ENCODE measurements around the gene C1QTNF5. TPM values are rescaled to one million over a fixed set of nuclear protein-coding genes. Genes with fewer than 3 reads are reported as not detected.
"Not testable (repeated sequence)": the region's sequence is repeated elsewhere in the genome, so short reads cannot be mapped to it uniquely, and the experiment has no call there.

Gene C1QTNF5
- total RNA-seq, 2 donors from 2014 or later, result 0.62 to 0.66 TPM

GRCh38 chr11:119384332-119384731 is 43.6 kb upstream of the C1QTNF5 start:
- Histone ChIP-seq H3K36me3 (ENCODE audit: control insufficient read depth, insufficient read depth, low read length) (no peaks in the 10 kb centered on the region), H3K4me3 (ENCODE audit: low read length) (no peak overlapping the region), H3K27ac (ENCODE audit: low read depth, low read length) (no peak overlapping the region), H3K27me3 (ENCODE audit: control insufficient read depth, insufficient read depth, low read length, poor library complexity, severe bottlenecking) (no peaks in the 10 kb centered on the region), H3K4me1 (ENCODE audit: control insufficient read depth, insufficient read depth, low read length) (peaks cover 10% of the 10 kb centered on the region), H3K9me3 (ENCODE audit: control insufficient read depth, low read length) (no peaks in the 10 kb centered on the region), H3K9ac (ENCODE audit: extremely low read depth, low read length, poor library complexity, severe bottlenecking) (no peak overlapping the region)
- H3K27ac Mint-ChIP-seq, result no peak overlapping the region
- TF ChIP-seq CTCF (conservative IDR thresholded peaks at IDR 0.05), result no peak
- H3K4me1 Mint-ChIP-seq, result peaks cover 16% of the 10 kb centered on the region
- H3K4me3 Mint-ChIP-seq, result no peak overlapping the region
- DNase-seq, result no peak
- no peaks in the 10 kb centered on the region for H3K9me3 Mint-ChIP-seq
- H3K36me3 Mint-ChIP-seq (ENCODE audit: low read depth), result no peaks in the 10 kb centered on the region
- peaks cover 4% of the 10 kb centered on the region for H3K27me3 Mint-ChIP-seq (ENCODE audit: insufficient read depth)
- 91 to 95% methylated on average over 2 of the region's 2 CpGs for WGBS, 2 experiments (ENCODE audit: insufficient coverage in 1 of 2, insufficient read length in 1 of 2)

GRCh38 chr11:119382513-119382912 is 41.8 kb upstream of the C1QTNF5 start:
- H3K4me1 Mint-ChIP-seq, result peaks cover 26% of the 10 kb centered on the region
- H3K27ac Mint-ChIP-seq; H3K27ac ChIP-seq (ENCODE audit: low read depth, low read length); H3K27me3 Mint-ChIP-seq (ENCODE audit: insufficient read depth); DNase-seq; H3K4me3 ChIP-seq (ENCODE audit: low read length); H3K27me3 ChIP-seq (ENCODE audit: control insufficient read depth, insufficient read depth, low read length, poor library complexity, severe bottlenecking); H3K36me3 ChIP-seq (ENCODE audit: control insufficient read depth, insufficient read depth, low read length); H3K9me3 ChIP-seq (ENCODE audit: control insufficient read depth, low read length); H3K4me3 Mint-ChIP-seq; H3K9me3 Mint-ChIP-seq; H3K9ac ChIP-seq (ENCODE audit: extremely low read depth, low read length, poor library complexity, severe bottlenecking); H3K36me3 Mint-ChIP-seq (ENCODE audit: low read depth): not testable (repeated sequence)
- WGBS, 2 experiments (ENCODE audit: insufficient coverage in 1 of 2, insufficient read length in 1 of 2), result 91 to 92% methylated on average over 13 to 14 of the region's 14 CpGs
- peaks cover 18% of the 10 kb centered on the region for H3K4me1 ChIP-seq (ENCODE audit: control insufficient read depth, insufficient read depth, low read length)

GRCh38 chr11:119382101-119382500 is 41.4 kb upstream of the C1QTNF5 start:
- H3K4me3 ChIP-seq (ENCODE audit: low read length), result peak overlapping the region; percentile 83
- Mint-ChIP-seq H3K4me1 (peaks cover 31% of the 10 kb centered on the region), H3K9me3 (no peaks in the 10 kb centered on the region), H3K36me3 (ENCODE audit: low read depth) (no peaks in the 10 kb centered on the region), H3K4me3 (no peak overlapping the region), H3K27ac (no peak overlapping the region), H3K27me3 (ENCODE audit: insufficient read depth) (peaks cover 2% of the 10 kb centered on the region)
- peaks cover 22% of the 10 kb centered on the region for H3K4me1 ChIP-seq (ENCODE audit: control insufficient read depth, insufficient read depth, low read length)
- peak overlapping the region; percentile 49 for H3K9ac ChIP-seq (ENCODE audit: extremely low read depth, low read length, poor library complexity, severe bottlenecking)
- no peaks in the 10 kb centered on the region for H3K27me3 ChIP-seq (ENCODE audit: control insufficient read depth, insufficient read depth, low read length, poor library complexity, severe bottlenecking)
- H3K9me3 ChIP-seq (ENCODE audit: control insufficient read depth, low read length), result no peaks in the 10 kb centered on the region
- TF ChIP-seq CTCF (conservative IDR thresholded peaks at IDR 0.05), result no peak
- H3K27ac ChIP-seq (ENCODE audit: low read depth, low read length), result no peak overlapping the region
- DNase-seq, result no peak
- H3K36me3 ChIP-seq (ENCODE audit: control insufficient read depth, insufficient read depth, low read length), result no peaks in the 10 kb centered on the region
- 26 to 27% methylated on average over 8 to 9 of the region's 9 CpGs for WGBS, 2 experiments (ENCODE audit: insufficient coverage in 1 of 2, insufficient read length in 1 of 2)

Measured in endodermal cell (in vitro differentiated cells).